Right lobe of liver (tissue), 6 donors: ENCODE measurements around the gene WWC1. TPM values are rescaled to one million over a fixed set of nuclear protein-coding genes. Genes with fewer than 3 reads are reported as not detected.

Experiments used
- ATAC-seq, 4 donors: fragments of 200-7000 bp; cut with Tn5 transposase; one replicate each; pipeline ENCODE4 v1.9.1; 2020; ENCODE audit warnings: mild to moderate bottlenecking in 4 of 4, moderate library complexity in 4 of 4
- DNase-seq, 3 donors: peaks; one replicate each; pipeline ENCODE4 v3.0.0-alpha.2; 2020
- H3K27ac ChIP-seq, 3 donors: fragments of 200-600 bp; one replicate each; pipeline ENCODE4 v1.8.0; 2022
- H3K27me3 ChIP-seq, 2 donors: fragments of 200-600 bp; one replicate each; pipeline ENCODE4 v1.8.0; 2022
- H3K36me3 ChIP-seq, 4 donors: fragments of 200-600 bp; sonication (generic) in 1 of 4; one replicate each; pipeline versions ENCODE4 v1.5.1 to v1.8.0; 2017 to 2022; ENCODE audit warnings: control low read depth in 1 of 4
- H3K4me1 ChIP-seq, 4 donors: fragments of 200-600 bp; sonication (generic) in 1 of 4; one replicate each; pipeline versions ENCODE4 v1.5.1 to v1.8.0; 2017 to 2022; ENCODE audit warnings: control low read depth in 1 of 4
- H3K4me3 ChIP-seq, 3 donors: fragments of 200-600 bp; one replicate each; pipeline ENCODE4 v1.8.0; 2022
- H3K9me3 ChIP-seq, 4 donors: fragments of 200-600 bp; sonication (generic) in 1 of 4; one replicate each; pipeline versions ENCODE4 v1.5.1 to v1.8.0; 2017 to 2022; ENCODE audit warnings: control low read depth in 1 of 4
- CTCF ChIP-seq, 4 donors: fragments of 200-600 bp in 3 of 4; fragments of 450-650 bp in 1 of 4; IDR thresholded peaks; one replicate each; pipeline versions ENCODE4 v1.5.1 to v1.8.0; 2016 to 2022; ENCODE audit warnings: antibody characterized with exemption in 4 of 4, mild to moderate bottlenecking in 2 of 4
- POLR2A ChIP-seq: fragments of 450-650 bp; IDR thresholded peaks from one replicate; pipeline ENCODE4 v1.6.1; 2017; ENCODE audit warnings: antibody characterized with exemption, mild to moderate bottlenecking
- WGBS: methylation state at CpG from one replicate; pipeline ENCODE4 v1.1.6; 2018; ENCODE audit warnings: low coverage, low lambda C conversion rate; ENCODE audit not compliant: insufficient coverage; ENCODE audit errors: missing lambda C conversion rate; 5-methylcytosine and 5-hydroxymethylcytosine counted together
- intact Hi-C, 2 donors: fragments of 100-400 bp; cut with DNase I; formaldehyde crosslinking; loops; one replicate each; pipeline versions ENCODE4 v1.11.2 to v1.14.1; 2022
- total RNA-seq, 6 experiments: library from RNA; depleted of rRNA in 2 of 6; stranded (reverse); fragments of >200 nt in 2 of 6; fragmentation: NEBNext Ultra II Directional in 3 of 6; extraction: Animal tissue kit (Norgen Biotek cat#: 25700) in 3 of 6; gene quantifications; one replicate each; pipeline versions ENCODE4 v1.1.0 to v1.2.4, GENCODE V29; 2016 to 2023
- donor health status: DM: no; HTN: yes; CAD: no.
- donor health status: DM: no; HTN: no; CAD: no.
- donor health status: DM: no; HTN: no; CAD: no.
- donor health status: DM: no; HTN: yes; CAD: no.
- donor health status: DM: no; HTN: yes; CAD: no.

WWC1 gene
- total RNA-seq, 6 experiments from 2014 or later: 9.6 to 74.4 (median 23.5) TPM

- no peak for TF ChIP-seq CTCF (IDR thresholded peaks at IDR 0.05)
- DNase-seq (no peak), ATAC-seq (no peak)
- no peaks in the 10 kb centered on the region for H3K9me3 ChIP-seq
- H3K36me3 ChIP-seq: no peaks in the 10 kb centered on the region
- H3K4me3 ChIP-seq: no peak overlapping the region
- 86% methylated on average over 3 of the region's 3 CpGs for WGBS
- H3K27me3 ChIP-seq: no peaks in the 10 kb centered on the region
- intact Hi-C loops: no loop called here
- H3K4me1 ChIP-seq: no peaks in the 10 kb centered on the region
- H3K27ac ChIP-seq: no peak overlapping the region
Measured at GRCh38 chr5:168480601-168481000, 189.2 kb downstream of the WWC1 start.

- Histone ChIP-seq H3K36me3 (no peaks in the 10 kb centered on the region), H3K27me3 (no peaks in the 10 kb centered on the region), H3K4me3 (no peak overlapping the region), H3K9me3 (no peaks in the 10 kb centered on the region), H3K4me1 (no peaks in the 10 kb centered on the region), H3K27ac (no peak overlapping the region)
- WGBS: 40% methylated on average over 4 of the region's 4 CpGs
- intact Hi-C loops: no loop called here
- ATAC-seq: no peak
- TF ChIP-seq CTCF (IDR thresholded peaks at IDR 0.05) (no peak), POLR2A (no peak)
- no peak for DNase-seq
Measured at GRCh38 chr5:168481330-168481788, 189.9 kb downstream of the WWC1 start.

DNA sequence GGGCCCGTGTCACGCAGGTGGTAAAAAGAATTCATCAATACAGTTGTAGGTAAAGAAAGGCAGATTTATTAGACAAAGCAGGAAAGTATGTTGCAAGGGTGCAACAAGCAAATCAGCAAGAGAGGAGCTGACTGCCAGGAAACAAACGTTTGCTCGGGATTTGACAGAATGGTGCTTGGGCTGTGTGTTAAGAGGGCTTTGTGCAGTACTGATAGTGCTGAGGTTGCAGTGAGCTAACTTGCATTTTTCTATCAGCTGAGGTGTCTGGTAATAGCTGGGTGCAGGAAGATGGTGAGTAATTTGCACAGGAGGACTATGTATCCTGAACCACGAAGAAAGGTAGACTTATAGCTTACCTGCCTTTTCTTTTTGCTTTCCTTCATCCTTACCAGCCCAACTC, 190.9 kb downstream of the WWC1 start:
- H3K27me3 ChIP-seq: no peaks in the 10 kb centered on the region
- TF ChIP-seq POLR2A (no peak), CTCF (IDR thresholded peaks at IDR 0.05) (no peak)
- intact Hi-C loops: no loop called here
- WGBS: 55% methylated on average over 5 of the region's 5 CpGs
- ATAC-seq (no peak), DNase-seq (no peak)
- H3K9me3 ChIP-seq: no peaks in the 10 kb centered on the region
- H3K4me1 ChIP-seq: peaks cover 0 to 3% (median 1%) of the 10 kb centered on the region in 4 donors
- H3K36me3 ChIP-seq: no peaks in the 10 kb centered on the region
- H3K4me3 ChIP-seq: no peak overlapping the region
- no peak overlapping the region for H3K27ac ChIP-seq

DNA sequence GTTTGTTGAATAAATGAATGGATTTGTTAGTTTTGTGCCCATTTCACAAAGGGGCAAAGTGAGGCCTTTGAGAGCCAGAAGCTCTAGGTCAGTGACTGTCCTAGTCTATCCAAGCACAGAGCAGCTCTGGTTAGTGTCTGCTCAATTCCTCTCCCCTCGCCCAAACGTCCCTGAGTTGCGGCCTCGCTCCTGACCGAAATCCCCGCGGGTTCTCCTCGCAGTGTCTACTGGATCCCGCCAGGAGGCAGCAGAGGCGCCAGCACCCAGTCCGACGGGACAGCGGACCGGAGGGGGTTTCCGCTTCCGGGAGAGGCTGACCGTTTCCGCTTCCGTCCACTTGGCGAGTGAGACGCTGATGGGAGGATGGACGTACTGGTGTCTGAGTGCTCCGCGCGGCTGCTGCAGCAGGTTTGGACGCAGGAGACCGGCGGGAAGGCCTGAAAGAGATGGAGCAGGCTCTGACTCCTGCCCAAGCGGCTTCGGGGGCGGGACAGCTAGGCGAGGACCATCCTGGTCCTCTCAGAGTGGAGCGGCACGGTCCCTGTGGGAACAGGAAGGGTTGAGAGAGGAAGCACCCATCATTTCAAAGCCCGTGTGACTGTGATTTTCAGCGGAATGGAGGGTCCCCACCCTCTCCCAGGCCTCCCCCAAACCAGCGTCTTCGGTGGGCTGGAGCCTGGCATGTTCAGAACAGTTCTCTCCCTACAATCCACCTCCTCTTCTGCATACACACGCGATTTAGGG, 194.9 kb downstream of the WWC1 start, which contains the start of gene RARS1:
Gene RARS1 (plus strand): TSS at position 336 of the 744 bp plus-strand sequence. CDS start 28 bp downstream, at position 364.
- ATAC-seq (peak; percentile 100), DNase-seq (peak; percentile 94 to 96 (median 95))
- no peaks in the 10 kb centered on the region for H3K27me3 ChIP-seq
- H3K4me1 ChIP-seq: peaks cover 0 to 7% (median 4%) of the 10 kb centered on the region in 4 donors
- H3K9me3 ChIP-seq: no peaks in the 10 kb centered on the region
- peak within 1 kb of the TSS in 2 of 3 donors; percentile 35 to 59 for H3K27ac ChIP-seq
- TF ChIP-seq POLR2A (peak; percentile 63), CTCF (IDR thresholded peaks at IDR 0.05) (peak; percentile 96 to 98 (median 96))
- 0% methylated on average over 11 of the region's 40 CpGs for WGBS
- intact Hi-C loops: no loop called here
- H3K4me3 ChIP-seq: peak within 1 kb of the TSS; percentile 77 to 99 (median 93)
- H3K36me3 ChIP-seq: peaks cover 0 to 34% (median 14%) of the 10 kb centered on the region in 4 donors
